ENCODE measurements around the gene PAIP1. TPM values are rescaled to one million over a fixed set of nuclear protein-coding genes. Genes with fewer than 3 reads are reported as not detected.
"Not testable (repeated sequence)": the region's sequence is repeated elsewhere in the genome, so short reads cannot be mapped to it uniquely, and the experiment has no call there.

Gene PAIP1
- total and polyA plus RNA-seq, 2 donors (not counting 3 experiments of a cell fraction or from before 2014, with no cell fraction given), result 69.1 to 90.1 TPM

- BruUV-seq (replicated peaks), result no TSS peak
- dilution Hi-C loops (cut with MboI; ENCODE audit: extremely low pct_ligation_motif_present, low sequenced_read_pairs) (no loop called here), intact Hi-C loops (cut with micrococcal nuclease) (no loop called here)
- no peak overlapping the region for H3K27ac ChIP-seq (ENCODE audit: insufficient read depth, low read depth, low read length)
- FAIRE-seq, result peak; percentile 12
- H3K4me2 ChIP-seq (ENCODE audit: insufficient read depth, low read length), result no peak overlapping the region
- peaks cover 12 to 28% of the 10 kb centered on the region in 2 experiments for H3K36me3 ChIP-seq (ENCODE audit: control insufficient read depth in 2 of 2, extremely low read depth in 1 of 2, insufficient read depth in 2 of 2, low read length in 2 of 2)
- H3K9ac ChIP-seq (replicated peaks; ENCODE audit: extremely low read depth, insufficient read depth, low read length), result no peak overlapping the region
- DNase-seq (ENCODE audit: low read depth, low spot score), result no peak
- TF ChIP-seq CTCF (IDR thresholded peaks at IDR 0.05; ENCODE audit: extremely low read depth in 1 of 2, insufficient read depth in 1 of 2, low read depth in 1 of 2, low read length in 2 of 2) (no peak), POLR2AphosphoS5 (IDR thresholded peaks at IDR 0.05; ENCODE audit: insufficient read depth, low read depth, low read length) (no peak), JUN (IDR thresholded peaks at IDR 0.05; ENCODE audit: borderline replicate concordance, insufficient read depth, insufficient read length, low read depth) (no peak), POLR2A (IDR thresholded peaks at IDR 0.05; ENCODE audit: low read depth, low read length) (no peak), GATA2 (IDR thresholded peaks at IDR 0.05; ENCODE audit: insufficient read depth, insufficient read length, low read depth, low read length) (no peak), EZH2 (IDR thresholded peaks at IDR 0.05; ENCODE audit: borderline replicate concordance, low read depth, low read length, severe bottlenecking) (no peak), FOS (IDR thresholded peaks at IDR 0.05; ENCODE audit: borderline replicate concordance, insufficient read depth, low read length) (no peak), MAX (IDR thresholded peaks at IDR 0.05; ENCODE audit: insufficient read depth, insufficient read length) (no peak), MYC (IDR thresholded peaks at IDR 0.05; ENCODE audit: low read depth, low read length) (no peak)
- H3K27me3 ChIP-seq (ENCODE audit: control insufficient read depth in 2 of 2, insufficient read depth in 2 of 2, low read length in 2 of 2), result no peaks in the 10 kb centered on the region
- H3K4me3 ChIP-seq (replicated peaks in 1 of 3; ENCODE audit: insufficient read depth in 1 of 3, low read depth in 1 of 3, low read length in 3 of 3), result no peak overlapping the region
- peaks cover 21% of the 10 kb centered on the region for H3K4me1 ChIP-seq (ENCODE audit: control insufficient read depth, extremely low read depth, insufficient read depth, low read length)
- H4K20me1 ChIP-seq (replicated peaks; ENCODE audit: control insufficient read depth, extremely low read depth, insufficient read depth, low read length), result peaks cover 9% of the 10 kb centered on the region
- POLR2A ChIA-PET, result no interaction called here
- CTCF ChIA-PET, result no interaction called here
- H2AFZ ChIP-seq (ENCODE audit: low read depth, low read length), result no peak overlapping the region
- H3K9me3 ChIP-seq (replicated peaks; ENCODE audit: control insufficient read depth, insufficient read depth, low read length), result no peaks in the 10 kb centered on the region
- H3K79me2 ChIP-seq (ENCODE audit: control insufficient read depth, insufficient read depth, low read length), result peaks cover 82% of the 10 kb centered on the region
- H3K9me1 ChIP-seq (replicated peaks; ENCODE audit: control insufficient read depth, extremely low read depth, insufficient read depth, low read length), result no peaks in the 10 kb centered on the region
Measured at GRCh38 chr5:43551731-43552130, 5.1 kb downstream of the PAIP1 start.

- CTCF ChIA-PET; BruUV-seq (replicated peaks); H4K20me1 ChIP-seq (replicated peaks; ENCODE audit: control insufficient read depth, extremely low read depth, insufficient read depth, low read length); DNase-seq (ENCODE audit: low read depth, low spot score); H3K9me3 ChIP-seq (replicated peaks; ENCODE audit: control insufficient read depth, insufficient read depth, low read length); H3K4me3 ChIP-seq (replicated peaks in 1 of 3; ENCODE audit: insufficient read depth in 1 of 3, low read depth in 1 of 3, low read length in 3 of 3); dilution Hi-C loops (cut with MboI; ENCODE audit: extremely low pct_ligation_motif_present, low sequenced_read_pairs); H3K9ac ChIP-seq (replicated peaks; ENCODE audit: extremely low read depth, insufficient read depth, low read length); H3K27ac ChIP-seq (ENCODE audit: insufficient read depth, low read depth, low read length); H3K4me2 ChIP-seq (ENCODE audit: insufficient read depth, low read length); FAIRE-seq; H2AFZ ChIP-seq (ENCODE audit: low read depth, low read length); H3K4me1 ChIP-seq (ENCODE audit: control insufficient read depth, extremely low read depth, insufficient read depth, low read length); intact Hi-C loops (cut with micrococcal nuclease); H3K27me3 ChIP-seq (ENCODE audit: control insufficient read depth in 2 of 2, insufficient read depth in 2 of 2, low read length in 2 of 2); POLR2A ChIA-PET; H3K9me1 ChIP-seq (replicated peaks; ENCODE audit: control insufficient read depth, extremely low read depth, insufficient read depth, low read length): not testable (repeated sequence)
- peaks cover 66% of the 10 kb centered on the region for H3K79me2 ChIP-seq (ENCODE audit: control insufficient read depth, insufficient read depth, low read length)
- peaks cover 17 to 39% of the 10 kb centered on the region in 2 experiments for H3K36me3 ChIP-seq (ENCODE audit: control insufficient read depth in 2 of 2, extremely low read depth in 1 of 2, insufficient read depth in 2 of 2, low read length in 2 of 2)
Measured at GRCh38 chr5:43549272-43549671, 7.6 kb downstream of the PAIP1 start.
